Type B pancreatic cell (in vitro differentiated cells): Measurements from ENCODE around the gene INHBC. TPM values are rescaled to one million over a fixed set of nuclear protein-coding genes. Genes with fewer than 3 reads are reported as not detected.
"Not testable (repeated sequence)": the region's sequence is repeated elsewhere in the genome, so short reads cannot be mapped to it uniquely, and the experiment has no call there.

Experiments
- DNase-seq: peaks from one replicate; pipeline ENCODE4 v3.0.0; 2021; ENCODE audit warnings: mixed read lengths; ENCODE audit not compliant: unreplicated experiment; ENCODE audit errors: extremely low spot score
- H3K27ac Mint-ChIP-seq: 2 replicates; pipeline ENCODE4 v1.8.0; 2021; ENCODE audit warnings: mild to moderate bottlenecking, mixed read lengths
- H3K27me3 Mint-ChIP-seq: 2 replicates; pipeline ENCODE4 v1.8.0; 2021; ENCODE audit warnings: mixed read lengths
- H3K36me3 Mint-ChIP-seq: 2 replicates; pipeline ENCODE4 v1.8.0; 2021; ENCODE audit warnings: mixed read lengths
- H3K4me1 Mint-ChIP-seq: one replicate; pipeline ENCODE4 v1.8.0; 2021; ENCODE audit warnings: mixed read lengths; ENCODE audit not compliant: unreplicated experiment
- H3K4me3 Mint-ChIP-seq: 2 replicates; pipeline ENCODE4 v1.8.0; 2021; ENCODE audit warnings: mild to moderate bottlenecking, mixed read lengths
- H3K9me3 Mint-ChIP-seq: 2 replicates; pipeline ENCODE4 v1.8.0; 2021; ENCODE audit warnings: mixed read lengths
- CTCF ChIP-seq: fragments of 200-600 bp; sonication (generic); conservative IDR thresholded peaks from 2 replicates; pipeline ENCODE4 v1.5.0; 2021; ENCODE audit warnings: antibody characterized with exemption, mild to moderate bottlenecking
- total RNA-seq: library from RNA; stranded (reverse); gene quantifications from 2 replicates; pipeline ENCODE4 v1.2.1, GENCODE V29; 2021; ENCODE audit warnings: low replicate concordance

Gene INHBC
- total RNA-seq, 1 donor from 2014 or later, result not detected

- Mint-ChIP-seq H3K27ac (no peak overlapping the region), H3K27me3 (no peaks in the 10 kb centered on the region), H3K4me3 (no peak overlapping the region), H3K36me3 (peaks cover 4% of the 10 kb centered on the region), H3K4me1 (peaks cover 4% of the 10 kb centered on the region), H3K9me3 (no peaks in the 10 kb centered on the region)
- no peak for TF ChIP-seq CTCF
- DNase-seq, result no peak
Observed at GRCh38 chr12:57404966-57405640, 29.5 kb upstream of the INHBC start.

GRCh38 chr12:57410534-57410933 lies 24.1 kb upstream of the INHBC start:
- H3K27me3 Mint-ChIP-seq, result no peaks in the 10 kb centered on the region
- no peak overlapping the region for H3K4me3 Mint-ChIP-seq
- DNase-seq, result no peak
- H3K9me3 Mint-ChIP-seq, result no peaks in the 10 kb centered on the region
- no peak overlapping the region for H3K27ac Mint-ChIP-seq
- H3K4me1 Mint-ChIP-seq, result no peaks in the 10 kb centered on the region
- peaks cover 4% of the 10 kb centered on the region for H3K36me3 Mint-ChIP-seq
- TF ChIP-seq CTCF, result no peak

GRCh38 chr12:57414160-57414559 lies 20.4 kb upstream of the INHBC start:
- not testable (repeated sequence) for H3K4me1 Mint-ChIP-seq, DNase-seq, H3K4me3 Mint-ChIP-seq, H3K27ac Mint-ChIP-seq, H3K9me3 Mint-ChIP-seq, H3K36me3 Mint-ChIP-seq, H3K27me3 Mint-ChIP-seq

- H3K4me3 Mint-ChIP-seq, result no peak overlapping the region
- no peak for TF ChIP-seq CTCF
- no peak overlapping the region for H3K27ac Mint-ChIP-seq
- H3K4me1 Mint-ChIP-seq, result peaks cover 11% of the 10 kb centered on the region
- H3K36me3 Mint-ChIP-seq, result peaks cover 6% of the 10 kb centered on the region
- no peak for DNase-seq
- H3K27me3 Mint-ChIP-seq, result no peaks in the 10 kb centered on the region
- H3K9me3 Mint-ChIP-seq, result no peaks in the 10 kb centered on the region
Observed at GRCh38 chr12:57415088-57415487, 19.5 kb upstream of the INHBC start.

GRCh38 chr12:57416039-57416996 lies 18.3 kb upstream of the INHBC start:
- DNase-seq, result no peak
- Mint-ChIP-seq H3K4me1 (peaks cover 18% of the 10 kb centered on the region), H3K9me3 (no peaks in the 10 kb centered on the region), H3K27me3 (no peaks in the 10 kb centered on the region), H3K36me3 (peaks cover 12% of the 10 kb centered on the region), H3K27ac (no peak overlapping the region), H3K4me3 (no peak overlapping the region)
- TF ChIP-seq CTCF, result no peak

- peaks cover 18% of the 10 kb centered on the region for H3K4me1 Mint-ChIP-seq
- TF ChIP-seq CTCF, result no peak
- H3K36me3 Mint-ChIP-seq, result peaks cover 20% of the 10 kb centered on the region
Observed at GRCh38 chr12:57418255-57418654, 16.3 kb upstream of the INHBC start.

More at GRCh38 chr12:57418255-57418654, 16.3 kb upstream of the INHBC start:
- Mint-ChIP-seq H3K4me3 (no peak overlapping the region), H3K9me3 (no peaks in the 10 kb centered on the region), H3K27ac (no peak overlapping the region), H3K27me3 (no peaks in the 10 kb centered on the region)
- DNase-seq, result no peak
